HG03558 (cell line): ENCODE data around the gene NSD1.
A peak's percentile ranks its signal among the peaks of the same experiment; 100 is the strongest.
"Not testable (repeated sequence)": the region's sequence is repeated elsewhere in the genome, so short reads cannot be mapped to it uniquely, and the experiment has no call there.

ENCODE experiments used
- ATAC-seq: cut with Tn5 transposase; IDR thresholded peaks from one replicate; pipeline ENCODE4 v1.9.1; 2021; ENCODE audit warnings: moderate number of reproducible peaks; ENCODE audit not compliant: unreplicated experiment; ENCODE audit errors: extremely low read depth

Gene NSD1

GRCh38 chr5:177303121-177303924, 169.8 kb downstream of the NSD1 start, which contains the start of the genes PRELID1 and RAB24:
Gene PRELID1 (plus strand): TSS chr5:177303799. CDS start chr5:177303986, 187 bp downstream.
Gene RAB24 (minus strand): TSS chr5:177303719. CDS start chr5:177303288, 431 bp downstream.
- ATAC-seq, result no peak

GRCh38 chr5:177303925-177304391, 170.4 kb downstream of the NSD1 start:
- no peak for ATAC-seq

- no peak for ATAC-seq
Observed at GRCh38 chr5:177304392-177305119, 171.0 kb downstream of the NSD1 start.

GRCh38 chr5:177306103-177306640, 172.6 kb downstream of the NSD1 start:
- ATAC-seq, result not testable (repeated sequence)

GRCh38 chr5:177306674-177307543, 173.3 kb downstream of the NSD1 start:
- no peak for ATAC-seq

GRCh38 chr5:177307544-177308363, 174.2 kb downstream of the NSD1 start:
- no peak for ATAC-seq

DNA sequence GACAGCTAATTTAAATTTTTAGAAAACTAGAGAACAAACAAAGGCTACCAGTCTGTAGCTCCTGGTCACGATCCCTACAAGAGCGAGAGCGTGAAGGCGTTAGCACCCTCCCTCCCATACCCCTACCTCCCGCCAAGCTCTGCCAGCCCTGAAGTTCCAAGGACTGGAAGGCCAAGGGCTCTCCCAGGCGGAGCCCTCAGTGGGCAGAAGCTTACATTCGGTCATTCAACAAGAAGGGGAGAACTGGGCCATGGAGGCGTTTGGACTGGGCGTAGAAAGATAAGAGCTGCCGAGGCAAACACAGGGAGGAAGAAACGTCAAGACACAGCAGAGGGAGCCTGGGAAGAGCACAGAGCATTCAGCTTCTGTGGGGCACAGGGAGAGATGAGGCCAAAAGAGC, 175.2 kb downstream of the NSD1 start:
- no peak for ATAC-seq

GRCh38 chr5:177309351-177310191, 176.0 kb downstream of the NSD1 start:
- ATAC-seq, result no peak

- no peak for ATAC-seq
Observed at GRCh38 chr5:177310332-177310731, 176.8 kb downstream of the NSD1 start.

DNA sequence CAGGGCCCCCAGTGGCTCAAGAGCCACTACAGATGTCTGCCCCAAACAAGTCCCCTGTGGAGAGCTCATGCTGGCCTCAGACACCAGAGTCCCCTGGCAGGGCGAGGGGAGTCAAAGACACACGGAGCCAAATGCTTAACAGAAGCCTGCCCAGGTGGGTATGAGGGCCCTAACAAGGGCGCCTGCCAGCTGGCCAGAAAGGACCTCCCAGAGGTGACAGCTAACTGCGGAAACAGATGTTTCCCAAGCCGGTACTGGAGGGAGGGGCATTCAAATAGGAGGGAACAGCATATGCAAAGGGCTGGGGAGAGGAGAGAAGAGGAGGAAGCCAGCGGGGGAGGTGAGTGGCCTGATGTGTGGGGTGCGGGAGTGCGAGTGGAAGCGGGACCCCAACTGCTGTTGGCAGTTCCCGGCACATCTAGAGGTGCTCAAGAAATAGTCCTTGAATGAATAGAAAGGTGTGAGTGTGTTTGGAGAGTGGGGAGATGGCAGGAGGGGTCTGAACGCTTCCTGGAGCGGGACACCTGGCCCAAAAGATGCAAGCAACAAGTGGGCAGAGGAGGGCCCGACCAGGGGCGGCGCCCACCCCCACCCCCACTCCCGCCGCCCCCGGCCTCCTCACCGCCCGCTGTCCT, 177.3 kb downstream of the NSD1 start:
- no peak for ATAC-seq

DNA sequence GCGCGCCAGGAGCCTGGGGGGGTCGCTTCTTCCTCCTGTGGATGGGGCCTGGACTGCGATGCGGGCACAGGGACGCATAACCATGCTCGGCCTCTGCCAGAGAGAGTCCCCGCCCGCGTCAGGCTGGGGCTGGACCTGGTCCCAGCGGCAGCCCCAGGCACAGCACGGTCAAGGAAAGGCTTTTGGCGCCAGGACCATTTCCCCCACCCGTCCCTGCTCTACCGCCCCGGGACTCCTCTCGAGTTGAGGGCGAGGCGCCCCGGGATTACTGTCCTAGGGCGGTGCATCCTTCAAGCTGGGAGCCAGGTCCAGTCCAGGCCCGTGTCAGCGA, 177.8 kb downstream of the NSD1 start:
- no peak for ATAC-seq

DNA sequence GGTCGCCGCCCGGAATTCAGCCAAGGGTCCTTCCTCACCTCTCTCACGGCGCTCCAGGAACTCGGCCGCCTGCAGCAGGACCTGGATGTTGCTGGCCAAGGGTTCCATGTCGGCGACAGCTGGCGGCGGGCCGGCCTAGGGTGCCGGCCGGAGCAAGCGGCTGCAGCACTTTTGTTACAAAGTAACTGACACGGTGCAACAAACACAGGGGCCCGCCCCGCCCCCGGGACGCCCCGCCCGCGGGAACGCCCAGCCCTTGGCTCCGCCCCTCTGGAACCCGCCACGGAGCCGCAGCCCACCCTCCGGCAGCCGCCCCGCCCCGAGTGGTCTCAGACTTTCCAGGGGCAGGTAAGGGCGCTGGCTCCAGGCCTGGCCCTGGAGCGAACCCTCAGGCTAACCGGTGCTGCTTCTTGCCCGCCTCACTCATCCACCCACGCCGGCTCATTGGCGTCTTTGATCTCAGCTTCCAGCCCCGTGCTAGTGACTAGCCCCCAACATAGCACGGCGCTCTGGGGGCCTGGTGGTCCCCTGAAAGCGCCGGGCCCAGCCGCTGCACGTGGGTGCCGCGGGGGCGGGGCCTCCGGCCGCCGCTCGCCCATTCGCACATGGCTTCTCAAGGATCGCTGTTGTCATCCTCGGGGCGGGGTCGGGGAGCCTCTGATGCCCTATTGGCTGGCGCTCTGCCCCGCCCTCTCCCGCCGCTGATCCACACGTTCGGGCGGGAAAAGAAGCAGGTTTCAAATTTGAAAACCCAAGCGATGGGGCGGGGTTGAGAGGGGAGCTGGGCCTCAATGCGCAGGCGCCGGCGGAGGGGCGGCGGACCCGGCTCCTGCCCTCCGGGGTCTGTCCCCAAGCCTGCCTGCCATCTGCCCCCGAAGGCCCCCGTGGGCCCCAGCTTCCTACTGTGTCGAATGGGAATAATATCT, 178.4 kb downstream of the NSD1 start, which contains the start of gene MXD3:
Gene MXD3 (minus strand): TSS at position 176 of the 926 bp plus-strand sequence. CDS start 68 bp downstream, at position 108.
- peak; percentile 39 for ATAC-seq

DNA sequence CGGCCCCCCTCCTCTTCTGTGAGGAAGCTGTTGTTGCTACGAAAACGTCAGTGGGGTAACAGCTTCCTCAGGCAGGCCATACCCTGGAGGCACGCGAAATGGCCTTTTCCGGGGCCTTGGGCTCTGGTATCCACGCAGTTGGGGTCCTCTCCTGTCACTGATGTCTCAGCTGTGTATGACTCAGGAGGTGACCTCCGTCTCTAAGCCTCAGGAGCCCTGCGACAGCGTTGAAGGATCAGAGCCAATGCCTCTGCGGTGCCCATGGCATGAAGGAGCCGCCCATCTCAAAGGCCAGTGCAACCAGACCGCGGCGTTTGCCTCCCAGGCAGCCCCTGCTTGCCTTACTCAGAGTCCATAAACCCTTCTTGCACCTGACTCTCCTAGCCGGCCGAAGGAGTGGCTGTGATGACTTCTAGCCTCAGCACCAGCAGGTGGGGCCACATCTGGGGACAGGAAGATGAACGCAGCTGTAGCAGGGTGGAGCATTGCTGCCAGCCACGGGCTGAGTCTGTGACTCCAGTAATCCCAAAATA, 179.1 kb downstream of the NSD1 start:
- ATAC-seq, result no peak

GRCh38 chr5:177313561-177314259, 180.1 kb downstream of the NSD1 start:
- no peak for ATAC-seq

- no peak for ATAC-seq
Observed at GRCh38 chr5:177314376-177315342, 181.1 kb downstream of the NSD1 start.
